Endothelial cell of umbilical vein (primary cell): ENCODE measurements around the gene CTDSP1. TPM values are rescaled to one million over a fixed set of nuclear protein-coding genes. Genes with fewer than 3 reads are reported as not detected.

Experiments
- BruUV-seq: library from RNA; stranded (reverse); fragments of 400-500 nt; replicated peaks from 2 replicates; lab custom pipeline; 2021; lab: Mats Ljungman, UMichigan
- CTCF ChIA-PET: fragments of 300-600, 350-600 bp; sonication (Branson Sonifier 250); formaldehyde crosslinking; loops from one replicate; lab custom pipeline; 2021; ENCODE audit warnings: antibody characterized with exemption, inconsistent platforms; lab: Charles Lee
- POLR2A ChIA-PET: fragments of 300-600, 350-600 bp; sonication (Branson Sonifier 250); formaldehyde crosslinking; loops from one replicate; lab custom pipeline; 2021; ENCODE audit warnings: antibody characterized with exemption, inconsistent platforms; lab: Charles Lee
- DNase-seq: peaks from one replicate; pipeline ENCODE4 v3.0.0-alpha.2; 2011; ENCODE audit warnings: low read depth, low spot score
- FAIRE-seq: peaks from 2 replicates; lab custom pipeline; 2011; peaks lifted over from hg19 to GRCh38; lab: Jason Lieb, UNC
- H2AFZ ChIP-seq: 2 replicates; pipeline ENCODE4 v1.6.0; 2012; ENCODE audit warnings: low read depth, low read length, control low read depth, inconsistent platforms
- H3K27ac ChIP-seq: 2 replicates; pipeline ENCODE4 v1.5.1; 2011; ENCODE audit warnings: low read depth, mild to moderate bottlenecking, control low read depth, low read length, moderate library complexity; ENCODE audit not compliant: insufficient read depth
- H3K27me3 ChIP-seq, 2 experiments: 2 replicates each; pipeline versions ENCODE4 v1.6.0 to v1.6.1; 2011; ENCODE audit warnings: low read length in 2 of 2, mixed read lengths in 1 of 2; ENCODE audit not compliant: control insufficient read depth in 2 of 2, insufficient read depth in 2 of 2
- H3K36me3 ChIP-seq, 2 experiments: 2 replicates in 1 of 2; 3 replicates in 1 of 2; pipeline ENCODE4 v1.5.1; 2011; ENCODE audit warnings: low read length in 2 of 2, mild to moderate bottlenecking in 1 of 2, moderate library complexity in 1 of 2; ENCODE audit not compliant: control insufficient read depth in 2 of 2, insufficient read depth in 2 of 2; ENCODE audit errors: extremely low read depth in 1 of 2
- H3K4me1 ChIP-seq: 3 replicates; pipeline ENCODE4 v1.5.1; 2011; ENCODE audit warnings: mild to moderate bottlenecking, low read length; ENCODE audit not compliant: control insufficient read depth, insufficient read depth; ENCODE audit errors: extremely low read depth
- H3K4me2 ChIP-seq: 2 replicates; pipeline ENCODE4 v1.6.1; 2011; ENCODE audit warnings: low read length, control low read depth, mixed read lengths; ENCODE audit not compliant: insufficient read depth
- H3K4me3 ChIP-seq, 3 experiments: fragments of 200-600 bp in 1 of 3; sonication (generic), shearing (Covaris generic) in 1 of 3; replicated peaks in 1 of 3; 2 replicates each; pipeline ENCODE4 v1.5.1; 2011 to 2016; ENCODE audit warnings: control low read depth in 3 of 3, low read length in 3 of 3, mild to moderate bottlenecking in 2 of 3, inconsistent platforms in 1 of 3, low read depth in 1 of 3, moderate library complexity in 1 of 3; ENCODE audit not compliant: insufficient read depth in 1 of 3
- H3K79me2 ChIP-seq: 2 replicates; pipeline ENCODE4 v1.6.0; 2012; ENCODE audit warnings: low read length, inconsistent platforms; ENCODE audit not compliant: control insufficient read depth, insufficient read depth
- H3K9ac ChIP-seq: replicated peaks from 2 replicates; pipeline ENCODE3; 2011; ENCODE audit warnings: low read length, control low read depth; ENCODE audit not compliant: insufficient read depth; ENCODE audit errors: extremely low read depth
- H3K9me1 ChIP-seq: replicated peaks from 3 replicates; pipeline ENCODE4 v1.6.0; 2011; ENCODE audit warnings: mild to moderate bottlenecking, low read length; ENCODE audit not compliant: control insufficient read depth, insufficient read depth; ENCODE audit errors: extremely low read depth
- H3K9me3 ChIP-seq: replicated peaks from 2 replicates; pipeline ENCODE4 v1.5.1; 2012; ENCODE audit warnings: low read length, inconsistent platforms; ENCODE audit not compliant: control insufficient read depth, insufficient read depth
- H4K20me1 ChIP-seq: replicated peaks from 2 replicates; pipeline ENCODE3; 2011; ENCODE audit warnings: mild to moderate bottlenecking, low read length; ENCODE audit not compliant: control insufficient read depth, insufficient read depth; ENCODE audit errors: extremely low read depth
- EZH2 ChIP-seq: IDR thresholded peaks from 2 replicates; pipeline ENCODE4 v1.6.1; 2012; ENCODE audit warnings: borderline replicate concordance, low read depth, mild to moderate bottlenecking, moderate library complexity, low read length, inconsistent platforms; ENCODE audit not compliant: severe bottlenecking
- FOS ChIP-seq: IDR thresholded peaks from 2 replicates; pipeline ENCODE4 v1.6.1; 2011; ENCODE audit warnings: mild to moderate bottlenecking, low read length, moderate library complexity, borderline replicate concordance; ENCODE audit not compliant: insufficient read depth
- GATA2 ChIP-seq: IDR thresholded peaks from 2 replicates; pipeline ENCODE4 v1.7.0; 2011; ENCODE audit warnings: low read depth, mild to moderate bottlenecking, moderate library complexity, mixed read lengths, low read length; ENCODE audit not compliant: insufficient read length, insufficient read depth
- JUN ChIP-seq: IDR thresholded peaks from 2 replicates; pipeline ENCODE4 v1.6.1; 2011; ENCODE audit warnings: borderline replicate concordance, low read depth; ENCODE audit not compliant: insufficient read length, insufficient read depth
- MAX ChIP-seq: IDR thresholded peaks from 2 replicates; pipeline ENCODE4 v1.6.1; 2011; ENCODE audit not compliant: insufficient read depth, insufficient read length
- MYC ChIP-seq: IDR thresholded peaks from one replicate; pipeline ENCODE4 v1.6.1; 2011; ENCODE audit warnings: mild to moderate bottlenecking, low read depth, low read length
- POLR2A ChIP-seq: IDR thresholded peaks from 2 replicates; pipeline ENCODE4 v1.6.1; 2012; ENCODE audit warnings: low read depth, mild to moderate bottlenecking, control low read depth, low read length
- POLR2AphosphoS5 ChIP-seq: IDR thresholded peaks from 2 replicates; pipeline ENCODE4 v1.6.1; 2012; ENCODE audit warnings: low read depth, mild to moderate bottlenecking, control low read depth, low read length, moderate library complexity; ENCODE audit not compliant: insufficient read depth
- dilution Hi-C: fragments of 300-500 bp; cut with MboI; formaldehyde crosslinking; loops from one replicate; pipeline ENCODE4 v1.15.0; 2019; ENCODE audit warnings: low sequenced_read_pairs; ENCODE audit not compliant: extremely low pct_ligation_motif_present
- intact Hi-C: fragments of 100-400 bp; cut with micrococcal nuclease; formaldehyde crosslinking; loops from one replicate; pipeline ENCODE4 v1.10.0; 2022
- polyA plus RNA-seq, 4 experiments: library from polyadenylated mRNA; depleted of rRNA in 3 of 4; stranded (reverse) in 3 of 4; unstranded in 1 of 4; fragments of >200 nt; gene quantifications; 2 replicates each; pipeline versions ENCODE4 v1.2.1 to v1.2.3, GENCODE V29; 2011 to 2012; ENCODE audit warnings: missing spikeins in 1 of 4
- total RNA-seq: library from RNA; stranded (reverse); gene quantifications from 2 replicates; pipeline ENCODE4 v1.2.3, GENCODE V29; 2021
- TF ChIP-seq, protein P1 (sequence below), 2 donors: IDR thresholded peaks; 1 replicate in 1 of 2; 2 replicates in 1 of 2; pipeline ENCODE4 v1.5.1; 2011; ENCODE audit warnings: low read length in 2 of 2, mild to moderate bottlenecking in 2 of 2, moderate library complexity in 2 of 2, control low read depth in 1 of 2, inconsistent platforms in 1 of 2, low read depth in 1 of 2; ENCODE audit not compliant: insufficient read depth in 1 of 2; ENCODE audit errors: extremely low read depth in 1 of 2

The CTDSP1 gene
- total and polyA plus RNA-seq, 2 donors (not counting 3 experiments of a cell fraction or from before 2014, with no cell fraction given), result 86.1 to 112 TPM

GRCh38 chr2:218354850-218355443 lies 44.7 kb upstream of the CTDSP1 start:
- Histone ChIP-seq H3K9ac (no peak overlapping the region), H3K4me3 (no peak overlapping the region), H3K4me1 (no peaks in the 10 kb centered on the region), H3K27me3 (no peaks in the 10 kb centered on the region), H3K79me2 (no peaks in the 10 kb centered on the region), H3K9me1 (no peaks in the 10 kb centered on the region), H2AFZ (no peak overlapping the region), H3K27ac (no peak overlapping the region), H3K36me3 (no peaks in the 10 kb centered on the region), H3K4me2 (no peak overlapping the region), H4K20me1 (no peaks in the 10 kb centered on the region), H3K9me3 (no peaks in the 10 kb centered on the region)
- dilution Hi-C loops, result no loop called here
- CTCF ChIA-PET, result interaction anchor here (1.6 to 6.2 kb wide), 5 partner anchors 39 to 83 kb away, joined by 4 to 178 read pairs (median 25); partner anchors contain the start of genes AAMP and PNKD
- FAIRE-seq (no peak), DNase-seq (no peak)
- intact Hi-C loops, result no loop called here
- BruUV-seq, result no TSS peak
- TF ChIP-seq POLR2AphosphoS5 (no peak), POLR2A (no peak)
- POLR2A ChIA-PET, result no interaction called here

GRCh38 chr2:218357236-218358177 lies 42.2 kb upstream of the CTDSP1 start:
- Histone ChIP-seq H4K20me1 (no peaks in the 10 kb centered on the region), H3K9me1 (no peaks in the 10 kb centered on the region), H3K79me2 (no peaks in the 10 kb centered on the region), H3K9me3 (no peaks in the 10 kb centered on the region), H3K27me3 (no peaks in the 10 kb centered on the region), H3K27ac (no peak overlapping the region), H3K4me2 (no peak overlapping the region), H3K4me3 (no peak overlapping the region), H2AFZ (no peak overlapping the region), H3K4me1 (no peaks in the 10 kb centered on the region), H3K36me3 (no peaks in the 10 kb centered on the region), H3K9ac (no peak overlapping the region)
- ChIA-PET POLR2A (interaction anchor here (1.3 kb wide), 1 partner anchor 71 kb away, joined by 3 read pairs; no protein-coding TSS in a partner anchor), CTCF (interaction anchor here (0.6 to 6.2 kb wide), 20 partner anchors 10 to 108 kb away, joined by 3 to 178 read pairs (median 5); partner anchors contain the start of genes AAMP and PNKD)
- intact Hi-C loops (loop anchor here (2.0 kb wide), 1 partner anchor 65 kb away; the partner anchor contains the start of gene TMBIM1), dilution Hi-C loops (no loop called here)
- no peak for DNase-seq
- no peak for TF ChIP-seq FOS
- no peak for TF ChIP-seq MYC
- no peak for TF ChIP-seq POLR2A
- TF ChIP-seq, protein P1, sequence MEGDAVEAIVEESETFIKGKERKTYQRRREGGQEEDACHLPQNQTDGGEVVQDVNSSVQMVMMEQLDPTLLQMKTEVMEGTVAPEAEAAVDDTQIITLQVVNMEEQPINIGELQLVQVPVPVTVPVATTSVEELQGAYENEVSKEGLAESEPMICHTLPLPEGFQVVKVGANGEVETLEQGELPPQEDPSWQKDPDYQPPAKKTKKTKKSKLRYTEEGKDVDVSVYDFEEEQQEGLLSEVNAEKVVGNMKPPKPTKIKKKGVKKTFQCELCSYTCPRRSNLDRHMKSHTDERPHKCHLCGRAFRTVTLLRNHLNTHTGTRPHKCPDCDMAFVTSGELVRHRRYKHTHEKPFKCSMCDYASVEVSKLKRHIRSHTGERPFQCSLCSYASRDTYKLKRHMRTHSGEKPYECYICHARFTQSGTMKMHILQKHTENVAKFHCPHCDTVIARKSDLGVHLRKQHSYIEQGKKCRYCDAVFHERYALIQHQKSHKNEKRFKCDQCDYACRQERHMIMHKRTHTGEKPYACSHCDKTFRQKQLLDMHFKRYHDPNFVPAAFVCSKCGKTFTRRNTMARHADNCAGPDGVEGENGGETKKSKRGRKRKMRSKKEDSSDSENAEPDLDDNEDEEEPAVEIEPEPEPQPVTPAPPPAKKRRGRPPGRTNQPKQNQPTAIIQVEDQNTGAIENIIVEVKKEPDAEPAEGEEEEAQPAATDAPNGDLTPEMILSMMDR (IDR thresholded peaks at IDR 0.05; ENCODE audit: extremely low read depth in 1 of 2, insufficient read depth in 1 of 2, low read depth in 1 of 2, low read length in 2 of 2), result no peak
- TF ChIP-seq JUN, result no peak
- no peak for TF ChIP-seq EZH2
- no peak for TF ChIP-seq POLR2AphosphoS5
- no peak for TF ChIP-seq MAX
- TF ChIP-seq GATA2, result no peak
- BruUV-seq, result no TSS peak
- no peak for FAIRE-seq
